Naive B cell (primary cell): Measurements from ENCODE around the gene ZNF747. TPM values are rescaled to one million over a fixed set of nuclear protein-coding genes. Genes with fewer than 3 reads are reported as not detected.
"Not testable (repeated sequence)": the region's sequence is repeated elsewhere in the genome, so short reads cannot be mapped to it uniquely, and the experiment has no call there.

ENCODE experiments used
- ATAC-seq, 2 donors: fragments of 150-1000 bp; cut with Tn5 transposase; 2 replicates each; pipeline ENCODE4 v1.10.0; 2021; ENCODE audit warnings: low read depth in 2 of 2, mild to moderate bottlenecking in 2 of 2, moderate library complexity in 2 of 2
- DNase-seq: peaks from one replicate; pipeline ENCODE4 v3.0.0; 2022
- H3K27ac Mint-ChIP-seq, 6 donors: one replicate each; pipeline ENCODE4 v1.8.0; 2020 to 2022; ENCODE audit warnings: mild to moderate bottlenecking in 6 of 6, mixed read lengths in 6 of 6, moderate library complexity in 5 of 6, inconsistent platforms in 2 of 6
- H3K27me3 Mint-ChIP-seq, 3 donors: one replicate each; pipeline ENCODE4 v1.8.0; 2021 to 2022; ENCODE audit warnings: mixed read lengths in 3 of 3, mild to moderate bottlenecking in 1 of 3
- H3K36me3 Mint-ChIP-seq, 2 donors: one replicate each; pipeline ENCODE4 v1.8.0; 2020 to 2022; ENCODE audit warnings: mixed read lengths in 2 of 2, inconsistent platforms in 1 of 2, mild to moderate bottlenecking in 1 of 2
- H3K4me1 Mint-ChIP-seq, 3 donors: one replicate each; pipeline ENCODE4 v1.8.0; 2020 to 2022; ENCODE audit warnings: mixed read lengths in 3 of 3, inconsistent platforms in 1 of 3, mild to moderate bottlenecking in 1 of 3, moderate library complexity in 1 of 3
- H3K4me3 Mint-ChIP-seq, 8 donors: one replicate each; pipeline ENCODE4 v1.8.0; 2020 to 2022; ENCODE audit warnings: mild to moderate bottlenecking in 8 of 8, mixed read lengths in 8 of 8, moderate library complexity in 8 of 8, inconsistent platforms in 2 of 8
- H3K9me3 Mint-ChIP-seq, 7 donors: one replicate each; pipeline ENCODE4 v1.8.0; 2020 to 2022; ENCODE audit warnings: mixed read lengths in 7 of 7, mild to moderate bottlenecking in 5 of 7, inconsistent platforms in 2 of 7, moderate library complexity in 1 of 7
- polyA plus RNA-seq, 6 donors: library from polyadenylated mRNA; unstranded; fragments of 300-500 nt; fragmentation: Illumina TruSeq; gene quantifications; one replicate each; pipeline ENCODE4 v1.2.3, GENCODE V29; 2021; ENCODE audit warnings: low read depth in 6 of 6

The ZNF747 gene
- polyA plus RNA-seq, 6 donors from 2014 or later: 12.0 to 18.3 (median 15.1) TPM

DNA sequence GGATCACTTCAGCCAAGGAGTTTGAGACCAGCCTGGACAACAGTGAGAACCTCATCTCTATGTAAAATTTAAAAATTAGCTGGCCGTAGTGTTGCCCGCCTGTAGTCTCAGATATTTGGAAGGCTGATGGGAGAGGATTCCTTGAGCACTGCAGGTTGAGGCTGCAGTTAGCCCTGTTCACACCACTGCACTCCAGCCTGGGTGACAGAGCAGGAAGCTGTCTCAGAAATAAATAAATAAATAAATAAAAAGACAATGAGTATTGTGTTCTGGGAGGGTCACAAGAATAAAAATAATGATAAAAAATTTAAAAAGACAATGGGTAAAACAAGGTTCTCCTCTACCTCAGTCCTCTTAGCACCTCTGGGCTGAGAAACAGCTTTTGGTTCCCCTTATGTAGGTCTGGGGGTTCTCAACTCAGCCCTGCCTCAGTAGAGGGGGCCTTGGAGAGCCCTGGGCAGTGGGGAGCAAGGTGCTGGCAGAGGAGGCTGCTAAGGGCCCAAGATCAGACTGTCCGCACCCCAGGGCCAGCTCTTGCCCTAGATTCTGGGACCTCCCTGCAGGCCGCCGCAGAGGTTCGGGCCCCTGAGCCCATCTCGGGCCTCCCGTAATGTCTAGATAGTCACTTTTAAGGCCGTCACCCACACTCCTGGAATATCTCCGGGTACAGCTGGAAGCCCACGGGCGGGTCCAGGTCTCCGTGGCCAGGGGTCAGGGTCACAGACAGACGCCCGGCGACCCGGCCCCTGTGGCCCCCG lies 20.1 kb upstream of the ZNF747 start:
- Mint-ChIP-seq H3K36me3 (no peaks in the 10 kb centered on the region), H3K4me1 (peaks cover 25 to 55% (median 41%) of the 10 kb centered on the region in 3 donors), H3K27me3 (no peaks in the 10 kb centered on the region), H3K9me3 (peaks cover 0 to 2% (median 0%) of the 10 kb centered on the region in 7 donors), H3K4me3 (peak overlapping the region in 2 of 8 donors; percentile 41 to 75), H3K27ac (peak overlapping the region in 1 of 6 donors; percentile 34)
- DNase-seq (no peak), ATAC-seq (no peak)

DNA sequence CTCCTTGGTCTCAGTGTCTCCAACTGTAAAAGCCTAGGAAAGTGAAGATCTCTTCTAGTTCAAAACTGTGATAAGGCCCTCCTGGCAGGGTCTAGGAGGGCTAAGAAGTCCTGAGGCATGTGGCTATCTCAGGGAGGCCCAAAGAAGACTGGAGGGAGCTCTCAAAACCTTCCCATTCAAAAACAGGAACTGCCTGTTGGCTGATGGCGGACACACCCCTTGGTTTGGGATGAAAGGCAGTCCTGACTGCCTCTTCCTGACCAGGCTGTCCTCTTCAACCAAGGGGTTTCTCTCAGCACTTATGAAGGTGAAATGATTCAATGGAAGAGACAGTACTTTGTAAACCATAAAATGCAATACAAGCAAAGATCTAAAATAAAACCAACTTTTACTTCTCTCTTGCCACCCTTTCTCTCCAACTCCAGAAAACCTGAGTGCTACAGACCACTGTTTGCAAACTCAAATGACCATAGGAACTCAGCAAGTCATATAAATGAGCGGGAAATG lies 18.8 kb upstream of the ZNF747 start:
- Mint-ChIP-seq H3K36me3 (no peaks in the 10 kb centered on the region), H3K4me1 (peaks cover 13 to 45% (median 29%) of the 10 kb centered on the region in 3 donors), H3K4me3 (peak overlapping the region in 2 of 8 donors; percentile 33 to 75), H3K27ac (peak overlapping the region in 2 of 6 donors; percentile 26 to 63), H3K9me3 (no peaks in the 10 kb centered on the region), H3K27me3 (no peaks in the 10 kb centered on the region)
- DNase-seq (no peak), ATAC-seq (no peak)

DNA sequence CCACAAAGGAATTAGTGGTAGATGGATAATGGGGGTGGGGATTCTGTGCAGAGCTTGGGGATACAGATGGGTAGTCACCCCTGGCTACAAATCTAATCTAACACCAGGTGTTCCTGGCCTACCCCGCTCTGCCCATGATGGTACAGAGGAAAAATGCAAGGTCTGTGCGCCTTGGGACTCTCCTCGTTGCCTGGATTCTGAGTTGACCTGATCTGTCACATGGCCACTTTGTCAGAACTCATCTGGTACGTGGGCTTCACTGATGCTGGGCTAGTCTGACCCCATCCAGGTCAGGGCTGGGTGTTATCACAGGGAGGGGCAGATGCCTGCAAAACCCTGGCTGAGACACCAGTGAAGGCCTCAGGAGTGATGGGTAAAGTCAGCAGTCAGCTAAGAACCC lies 18.3 kb upstream of the ZNF747 start:
- Mint-ChIP-seq H3K27me3 (no peaks in the 10 kb centered on the region), H3K4me1 (peaks cover 15 to 46% (median 25%) of the 10 kb centered on the region in 3 donors), H3K4me3 (peak overlapping the region in 2 of 8 donors; percentile 33 to 75), H3K27ac (peak overlapping the region in 4 of 6 donors; percentile 19 to 91 (median 49)), H3K9me3 (no peaks in the 10 kb centered on the region), H3K36me3 (no peaks in the 10 kb centered on the region)
- DNase-seq (no peak), ATAC-seq (no peak)

DNA sequence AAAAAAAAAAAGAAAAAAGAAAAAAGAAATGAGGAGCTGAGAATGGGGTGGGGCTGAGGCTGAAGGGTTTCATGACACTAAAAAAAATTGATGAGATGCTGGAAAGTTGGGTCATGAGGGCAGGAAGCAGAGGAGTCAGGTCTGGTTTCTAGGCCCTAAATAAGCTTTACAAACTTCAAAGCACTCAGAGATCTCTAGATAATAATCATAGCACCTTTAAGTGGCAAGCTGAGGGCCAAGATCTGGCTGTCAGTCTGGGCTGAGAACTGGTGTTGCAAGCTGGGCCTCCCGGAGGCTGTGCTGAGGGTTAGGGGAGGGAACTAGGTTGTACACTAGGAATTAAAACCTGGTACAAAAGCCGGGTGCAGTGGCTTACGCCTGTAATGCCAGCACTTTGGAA lies 17.1 kb upstream of the ZNF747 start:
- no peak for ATAC-seq
- no peaks in the 10 kb centered on the region for H3K36me3 Mint-ChIP-seq
- H3K27me3 Mint-ChIP-seq: no peaks in the 10 kb centered on the region
- no peak overlapping the region for H3K4me3 Mint-ChIP-seq
- H3K9me3 Mint-ChIP-seq: no peaks in the 10 kb centered on the region
- DNase-seq: no peak
- peaks cover 16 to 41% (median 20%) of the 10 kb centered on the region in 3 donors for H3K4me1 Mint-ChIP-seq
- H3K27ac Mint-ChIP-seq: peak overlapping the region in 3 of 6 donors; percentile 20 to 40 (median 24)

DNA sequence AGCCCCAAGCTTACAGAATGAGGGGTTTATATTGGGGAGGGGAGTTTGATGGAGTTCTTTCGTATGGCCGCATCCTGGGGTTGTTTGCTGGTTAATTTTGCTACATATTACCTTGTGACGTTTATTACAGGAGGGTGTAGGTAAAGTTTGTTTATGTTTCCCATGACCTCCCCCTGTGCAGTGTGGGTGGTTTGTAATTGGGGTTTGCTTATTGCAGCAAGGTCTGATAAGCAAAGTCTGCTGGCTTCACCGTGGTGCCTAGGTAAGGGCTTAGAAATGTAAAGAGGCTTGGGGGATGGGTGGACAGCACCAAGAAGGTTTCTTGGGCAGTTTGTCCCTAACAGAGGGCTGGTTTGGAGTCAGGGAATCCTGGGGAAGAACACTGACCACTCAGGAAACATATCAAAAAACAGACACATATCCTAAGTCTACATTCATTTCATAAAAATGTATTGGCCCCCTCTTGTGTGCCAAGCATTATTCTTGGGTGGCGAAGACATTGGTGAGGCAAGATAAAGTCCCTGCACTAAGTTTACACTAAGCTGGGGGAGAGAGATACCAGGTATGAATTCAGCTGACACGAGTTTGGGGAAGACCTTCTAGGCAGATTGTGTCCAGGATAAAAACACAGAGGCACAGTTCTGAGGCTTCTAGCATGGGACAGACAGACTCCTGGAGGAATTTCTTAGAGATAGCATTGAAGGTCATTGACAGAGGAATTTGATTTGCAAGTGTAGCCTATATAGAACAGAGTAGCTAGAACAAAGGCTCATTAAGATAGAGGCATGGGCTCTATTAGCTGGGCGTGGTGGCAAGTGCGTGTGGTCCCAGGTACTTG lies 14.0 kb upstream of the ZNF747 start:
- Mint-ChIP-seq H3K27me3 (no peaks in the 10 kb centered on the region), H3K4me3 (no peak overlapping the region), H3K4me1 (peaks cover 10 to 29% (median 20%) of the 10 kb centered on the region in 3 donors), H3K36me3 (no peaks in the 10 kb centered on the region), H3K9me3 (no peaks in the 10 kb centered on the region), H3K27ac (peak overlapping the region in 2 of 6 donors; percentile 78 to 90)
- DNase-seq (no peak), ATAC-seq (no peak)

DNA sequence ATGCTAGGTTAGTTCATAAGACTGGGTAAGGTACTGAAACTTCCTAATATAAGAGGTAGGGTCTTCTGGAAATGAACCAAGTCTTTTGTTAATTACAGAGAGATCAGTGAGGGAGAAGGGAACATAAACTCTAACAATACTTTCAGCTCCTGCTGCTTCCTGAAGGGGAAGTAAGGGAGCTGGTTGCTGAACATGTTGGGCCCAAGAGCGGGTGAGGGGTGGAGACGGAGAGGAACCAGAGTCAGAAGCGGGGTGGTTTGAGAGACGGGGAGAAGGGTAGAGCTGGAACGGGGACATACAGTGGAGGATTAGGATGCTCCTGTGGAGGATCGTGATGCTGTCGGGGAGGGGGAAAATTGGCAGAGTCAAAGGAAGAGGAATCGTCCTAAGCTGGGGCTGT lies 11.5 kb upstream of the ZNF747 start:
- Mint-ChIP-seq H3K27ac (peak overlapping the region in 3 of 6 donors; percentile 6 to 72 (median 21)), H3K4me3 (no peak overlapping the region), H3K27me3 (no peaks in the 10 kb centered on the region), H3K36me3 (no peaks in the 10 kb centered on the region), H3K4me1 (peaks cover 5 to 15% (median 14%) of the 10 kb centered on the region in 3 donors), H3K9me3 (no peaks in the 10 kb centered on the region)
- ATAC-seq (no peak), DNase-seq (no peak)

DNA sequence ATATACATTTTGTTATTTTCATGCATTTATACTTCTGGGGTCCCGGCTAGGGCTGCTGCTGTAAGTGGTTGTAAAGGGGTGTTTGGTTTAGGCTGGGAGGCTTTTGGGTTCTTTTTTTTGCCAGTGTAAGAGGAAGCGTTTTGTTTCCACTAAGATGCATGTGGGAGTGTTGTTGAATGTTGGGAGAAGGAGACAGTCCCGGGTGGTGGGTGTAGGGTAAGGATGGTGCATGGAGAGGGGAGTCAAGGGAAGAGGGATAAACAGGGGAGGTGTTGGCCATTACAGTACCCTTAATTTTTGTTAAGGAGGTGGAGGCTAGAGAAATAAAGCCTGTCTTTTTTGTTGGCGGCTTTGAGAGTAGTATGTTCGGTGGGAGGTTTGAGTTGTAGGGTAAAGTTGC lies 8.4 kb upstream of the ZNF747 start:
- Mint-ChIP-seq H3K9me3 (no peaks in the 10 kb centered on the region), H3K27ac (no peak overlapping the region), H3K27me3 (no peaks in the 10 kb centered on the region), H3K4me3 (no peak overlapping the region), H3K4me1 (peaks cover 13 to 16% (median 14%) of the 10 kb centered on the region in 3 donors), H3K36me3 (no peaks in the 10 kb centered on the region)
- no peak for ATAC-seq
- no peak for DNase-seq

DNA sequence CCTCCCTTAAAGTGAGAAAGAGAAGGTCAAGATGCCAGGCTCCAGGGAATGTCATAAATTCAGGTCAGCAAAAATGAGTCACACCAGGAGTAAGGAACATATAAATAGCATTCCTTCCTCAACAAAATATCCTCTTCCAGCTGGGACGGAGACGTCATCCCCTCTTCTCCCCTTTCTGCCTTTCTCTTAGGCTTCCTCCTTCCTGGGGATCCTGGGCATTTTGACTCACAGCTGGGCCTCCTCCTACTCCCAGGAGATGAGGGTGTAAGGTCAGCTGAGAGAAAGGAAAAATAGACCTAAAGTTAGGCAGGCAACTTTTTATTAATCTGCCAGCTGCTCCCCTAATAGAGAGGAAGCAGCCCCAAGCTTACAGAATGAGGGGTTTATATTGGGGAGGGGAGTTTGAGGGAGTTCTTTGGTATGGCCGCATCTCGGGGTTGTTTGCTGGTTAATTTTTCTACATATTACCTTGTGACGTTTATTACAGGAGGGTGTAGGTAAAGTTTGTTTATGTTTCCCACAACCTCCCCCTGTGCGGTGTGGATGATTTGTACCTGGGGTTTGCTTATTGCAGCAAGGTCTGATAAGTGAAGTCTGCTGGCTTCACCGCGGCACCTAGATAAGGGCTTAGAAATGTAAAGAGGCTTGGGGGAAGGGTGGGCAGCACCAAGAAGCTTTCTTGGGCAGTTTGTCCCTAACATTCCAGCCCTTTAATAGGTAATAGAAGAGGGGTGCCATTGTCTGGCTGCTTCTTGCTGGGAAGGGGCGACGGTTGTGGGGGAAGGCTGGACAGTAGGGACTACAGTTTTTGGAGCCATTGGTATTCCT lies 7.1 kb upstream of the ZNF747 start:
- H3K4me1 Mint-ChIP-seq: peaks cover 9 to 26% (median 13%) of the 10 kb centered on the region in 3 donors
- H3K27me3 Mint-ChIP-seq: no peaks in the 10 kb centered on the region
- no peak overlapping the region for H3K4me3 Mint-ChIP-seq
- H3K9me3 Mint-ChIP-seq: no peaks in the 10 kb centered on the region
- no peaks in the 10 kb centered on the region for H3K36me3 Mint-ChIP-seq
- no peak for DNase-seq
- ATAC-seq: no peak
- H3K27ac Mint-ChIP-seq: no peak overlapping the region

DNA sequence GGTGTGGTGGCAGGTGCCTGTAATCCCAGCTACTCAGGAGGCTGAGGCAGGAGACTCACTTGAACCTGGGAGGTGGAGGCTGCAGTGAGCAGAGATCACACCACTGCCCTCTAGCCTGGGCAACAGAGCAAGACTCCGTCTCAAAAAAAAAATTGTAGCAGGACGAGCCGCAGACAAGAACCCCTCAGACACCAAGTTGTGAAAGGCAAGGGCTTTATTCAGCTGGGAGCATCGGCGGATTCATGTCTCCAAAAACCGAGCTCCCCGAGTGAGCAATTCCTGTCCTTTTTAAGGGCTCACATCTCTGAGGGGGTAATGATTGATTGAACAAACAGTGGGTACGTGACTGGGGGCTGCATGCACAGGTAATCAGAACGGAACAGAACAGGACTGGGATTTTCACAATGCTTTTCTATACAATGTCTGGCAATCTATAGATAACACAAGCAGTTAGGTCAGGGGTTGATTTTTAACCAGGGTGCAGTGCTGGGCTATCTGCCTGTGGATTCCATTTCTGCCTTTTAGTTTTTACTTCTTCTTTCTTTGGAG lies 6.3 kb upstream of the ZNF747 start:
- H3K9me3 Mint-ChIP-seq, H3K4me3 Mint-ChIP-seq, ATAC-seq, H3K36me3 Mint-ChIP-seq, DNase-seq, H3K27ac Mint-ChIP-seq, H3K27me3 Mint-ChIP-seq: not testable (repeated sequence)
- H3K4me1 Mint-ChIP-seq: peaks cover 9 to 26% (median 16%) of the 10 kb centered on the region in 3 donors

DNA sequence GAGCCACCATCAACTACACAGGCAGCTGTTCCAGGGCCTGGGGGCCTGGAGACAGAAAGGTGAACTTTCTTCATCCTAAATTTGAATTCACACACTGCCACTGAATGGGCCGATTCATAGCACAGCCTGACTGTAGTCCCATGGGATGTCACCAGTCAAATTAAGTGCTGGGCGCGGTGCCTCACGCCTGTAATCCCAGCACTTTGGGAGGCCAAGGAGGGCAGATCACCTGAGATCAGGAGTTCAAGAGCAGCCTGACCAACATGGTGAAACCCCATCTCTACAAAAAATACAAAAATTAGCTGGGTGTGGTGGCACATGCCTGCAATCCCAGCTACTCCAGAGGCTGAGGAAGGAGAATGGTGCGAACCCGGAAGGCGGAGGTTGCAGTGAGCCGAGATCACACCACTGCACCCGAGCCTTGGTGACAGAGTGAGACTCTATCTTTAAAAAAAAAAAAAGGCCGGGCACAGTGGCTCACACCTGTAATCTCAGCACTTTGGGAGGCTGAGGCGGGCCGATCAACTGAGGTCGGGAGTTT lies 5.4 kb upstream of the ZNF747 start:
- not testable (repeated sequence) for H3K36me3 Mint-ChIP-seq, H3K27me3 Mint-ChIP-seq, ATAC-seq, H3K27ac Mint-ChIP-seq, H3K4me3 Mint-ChIP-seq, DNase-seq, H3K9me3 Mint-ChIP-seq
- peaks cover 12 to 35% (median 23%) of the 10 kb centered on the region in 3 donors for H3K4me1 Mint-ChIP-seq

DNA sequence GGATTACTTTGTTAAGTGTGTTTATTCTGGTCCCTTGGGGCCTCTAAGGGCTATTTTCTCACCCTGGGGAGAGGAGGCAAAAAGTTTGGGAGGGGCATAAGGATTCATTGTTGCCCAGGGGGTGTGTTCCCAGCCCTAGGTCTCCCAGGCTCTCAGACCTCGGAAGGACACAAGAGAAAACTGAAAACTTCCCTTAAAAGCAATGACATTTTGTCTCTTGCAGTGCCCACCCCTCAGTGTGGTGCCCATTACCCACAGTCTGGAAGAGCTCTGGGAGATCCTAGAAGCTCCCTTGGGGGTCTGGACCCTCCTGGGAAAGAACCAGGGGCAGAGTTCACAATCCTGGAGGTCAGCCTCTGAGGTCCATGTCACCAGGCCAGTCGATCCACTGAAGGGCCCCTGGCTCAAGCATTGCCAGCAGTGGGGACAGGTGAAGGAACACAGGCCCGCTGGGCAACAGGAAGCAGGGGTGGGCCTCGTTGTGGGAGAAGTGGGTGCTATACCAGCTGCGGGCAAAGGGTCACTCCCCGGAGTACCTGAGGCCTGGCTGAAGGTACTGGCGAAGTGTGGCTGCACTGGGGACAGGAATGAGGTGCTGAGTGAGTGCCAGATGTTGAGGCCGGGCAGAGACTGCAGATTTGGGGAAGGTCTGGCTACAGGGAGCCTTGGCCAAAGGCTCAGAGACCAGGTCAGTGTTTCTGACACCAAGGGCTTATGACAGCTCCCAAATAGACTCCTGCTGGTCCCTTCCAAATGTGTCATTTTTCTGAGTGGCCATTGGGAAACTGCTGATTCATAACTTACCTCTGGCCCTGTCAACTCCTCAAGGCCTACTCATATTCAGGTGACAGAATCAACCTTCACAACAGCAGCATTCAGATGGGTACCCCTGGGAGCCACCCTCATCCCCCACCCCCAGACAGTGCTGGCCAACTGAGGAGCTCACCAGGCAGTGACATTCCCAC lies 4.6 kb upstream of the ZNF747 start:
- Mint-ChIP-seq H3K4me3 (peak overlapping the region in 1 of 8 donors; percentile 77), H3K9me3 (no peaks in the 10 kb centered on the region), H3K27me3 (no peaks in the 10 kb centered on the region), H3K4me1 (peaks cover 16 to 38% (median 26%) of the 10 kb centered on the region in 3 donors), H3K36me3 (peaks cover 0 to 7% of the 10 kb centered on the region in 2 donors), H3K27ac (no peak overlapping the region)
- ATAC-seq: no peak
- DNase-seq: no peak
